Gastroesophageal sphincter (tissue), 3 donors: ENCODE measurements around the gene PAN2.
"Not testable (repeated sequence)": the region's sequence is repeated elsewhere in the genome, so short reads cannot be mapped to it uniquely, and the experiment has no call there.

Experiments
- EP300 ChIP-seq: sonication (generic); formaldehyde crosslinking; IDR thresholded peaks from one replicate; pipeline ENCODE4 v1.6.1; 2017; ENCODE audit warnings: antibody characterized with exemption, mild to moderate bottlenecking
- POLR2A ChIP-seq, 2 donors: fragments of 450-650 bp; IDR thresholded peaks; one replicate each; pipeline ENCODE4 v1.6.1; 2017; ENCODE audit warnings: antibody characterized with exemption in 2 of 2, mild to moderate bottlenecking in 2 of 2, moderate library complexity in 1 of 2
- POLR2AphosphoS5 ChIP-seq: sonication (generic); formaldehyde crosslinking; IDR thresholded peaks from one replicate; pipeline ENCODE4 v1.6.1; 2017; ENCODE audit warnings: antibody characterized with exemption
- TF ChIP-seq, protein P1 (sequence below), 4 experiments: fragments of 200-600 bp in 2 of 4; fragments of 450-650 bp in 2 of 4; sonication (generic) in 1 of 4; IDR thresholded peaks; one replicate each; pipeline ENCODE4 v1.5.1; 2017 to 2019; ENCODE audit warnings: antibody characterized with exemption in 4 of 4, mild to moderate bottlenecking in 2 of 4, moderate library complexity in 2 of 4

GRCh38 chr12:56321610-56322009, 12.2 kb downstream of the PAN2 start:
- TF ChIP-seq, protein P1, sequence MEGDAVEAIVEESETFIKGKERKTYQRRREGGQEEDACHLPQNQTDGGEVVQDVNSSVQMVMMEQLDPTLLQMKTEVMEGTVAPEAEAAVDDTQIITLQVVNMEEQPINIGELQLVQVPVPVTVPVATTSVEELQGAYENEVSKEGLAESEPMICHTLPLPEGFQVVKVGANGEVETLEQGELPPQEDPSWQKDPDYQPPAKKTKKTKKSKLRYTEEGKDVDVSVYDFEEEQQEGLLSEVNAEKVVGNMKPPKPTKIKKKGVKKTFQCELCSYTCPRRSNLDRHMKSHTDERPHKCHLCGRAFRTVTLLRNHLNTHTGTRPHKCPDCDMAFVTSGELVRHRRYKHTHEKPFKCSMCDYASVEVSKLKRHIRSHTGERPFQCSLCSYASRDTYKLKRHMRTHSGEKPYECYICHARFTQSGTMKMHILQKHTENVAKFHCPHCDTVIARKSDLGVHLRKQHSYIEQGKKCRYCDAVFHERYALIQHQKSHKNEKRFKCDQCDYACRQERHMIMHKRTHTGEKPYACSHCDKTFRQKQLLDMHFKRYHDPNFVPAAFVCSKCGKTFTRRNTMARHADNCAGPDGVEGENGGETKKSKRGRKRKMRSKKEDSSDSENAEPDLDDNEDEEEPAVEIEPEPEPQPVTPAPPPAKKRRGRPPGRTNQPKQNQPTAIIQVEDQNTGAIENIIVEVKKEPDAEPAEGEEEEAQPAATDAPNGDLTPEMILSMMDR (IDR thresholded peaks at IDR 0.05) = not testable (repeated sequence)
- not testable (repeated sequence) for TF ChIP-seq POLR2A (IDR thresholded peaks at IDR 0.05); EP300; POLR2AphosphoS5
